ENCODE results near the gene DDX27.

The DDX27 gene

GRCh38 chr20:49281059-49281912 lies 62.1 kb downstream of the DDX27 start:
- DNase-seq (ENCODE audit: low spot score): no peak
- Mint-ChIP-seq H3K27ac (peak overlapping the region; percentile 61), H3K36me3 (ENCODE audit: low read depth) (peaks cover 90% of the 10 kb centered on the region), H3K4me3 (peak overlapping the region; percentile 99), H3K4me1 (ENCODE audit: low read depth) (peaks cover 58% of the 10 kb centered on the region), H3K27me3 (ENCODE audit: low read depth) (no peaks in the 10 kb centered on the region), H3K9me3 (peaks cover 60% of the 10 kb centered on the region)

DNA sequence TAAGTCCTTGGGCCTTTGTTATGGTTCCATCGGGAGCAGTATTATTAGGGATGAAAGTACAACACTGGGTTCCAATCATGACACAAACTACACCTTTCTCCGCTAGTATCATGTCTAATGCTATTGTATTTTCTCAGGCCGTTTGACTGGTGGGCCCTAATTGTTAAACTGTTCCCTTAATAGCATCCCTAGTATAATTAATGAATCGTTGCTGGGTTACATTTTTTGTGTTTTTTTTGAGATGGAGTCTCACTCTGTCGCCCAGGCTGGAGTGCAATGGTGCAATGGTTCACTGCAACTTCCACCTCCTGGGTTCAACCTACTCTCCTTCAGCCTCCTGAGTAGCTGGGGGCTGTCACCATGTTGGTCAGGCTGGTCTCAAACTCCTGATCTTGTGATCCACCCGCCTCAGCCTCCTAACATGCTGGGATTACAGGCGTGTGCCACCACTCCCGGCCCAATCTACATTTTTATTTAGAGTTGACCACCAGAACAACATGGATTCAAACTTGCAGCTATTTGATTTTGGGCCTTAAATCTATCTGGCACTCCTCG lies 62.8 kb downstream of the DDX27 start:
- Mint-ChIP-seq H3K4me3 (peak overlapping the region; percentile 99), H3K9me3 (peaks cover 67% of the 10 kb centered on the region), H3K4me1 (ENCODE audit: low read depth) (peaks cover 59% of the 10 kb centered on the region), H3K27ac (peak overlapping the region; percentile 61), H3K27me3 (ENCODE audit: low read depth) (no peaks in the 10 kb centered on the region), H3K36me3 (ENCODE audit: low read depth) (peaks cover 90% of the 10 kb centered on the region)
- no peak for DNase-seq (ENCODE audit: low spot score)

DNA sequence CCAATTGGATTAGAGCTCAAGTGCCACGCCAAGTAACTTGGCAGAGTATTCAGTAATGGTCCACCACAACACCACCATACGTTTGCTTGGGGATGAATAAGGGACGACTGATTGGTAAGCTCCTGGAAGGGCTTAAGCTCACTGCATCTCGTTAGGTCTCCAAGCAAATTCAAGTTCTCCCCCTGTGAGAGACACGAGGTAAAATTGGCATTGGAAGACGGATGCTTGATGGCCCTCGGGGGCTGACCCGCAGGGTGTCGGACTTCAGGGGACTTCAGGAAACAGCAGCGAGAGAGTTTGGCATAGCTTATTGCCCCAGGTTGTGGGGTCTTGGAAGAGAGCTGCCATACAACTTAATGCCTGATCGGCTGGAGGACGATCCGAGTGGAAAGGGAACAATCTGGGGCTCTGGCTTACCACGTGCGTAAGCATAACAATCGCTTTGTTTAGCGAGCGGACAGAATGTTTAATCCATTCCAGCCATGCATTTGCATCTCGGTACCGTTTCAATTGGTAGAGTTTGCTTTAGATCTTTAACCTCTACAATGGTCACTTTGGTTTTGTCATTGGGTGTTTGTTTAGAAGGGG lies 63.5 kb downstream of the DDX27 start:
- peaks cover 74% of the 10 kb centered on the region for H3K9me3 Mint-ChIP-seq
- peak overlapping the region; percentile 99 for H3K4me3 Mint-ChIP-seq
- peaks cover 94% of the 10 kb centered on the region for H3K36me3 Mint-ChIP-seq (ENCODE audit: low read depth)
- H3K27me3 Mint-ChIP-seq (ENCODE audit: low read depth): no peaks in the 10 kb centered on the region
- DNase-seq (ENCODE audit: low spot score): no peak
- peak overlapping the region; percentile 64 for H3K27ac Mint-ChIP-seq
- peaks cover 61% of the 10 kb centered on the region for H3K4me1 Mint-ChIP-seq (ENCODE audit: low read depth)

- no peak for DNase-seq (ENCODE audit: low spot score)
- peaks cover 64% of the 10 kb centered on the region for H3K4me1 Mint-ChIP-seq (ENCODE audit: low read depth)
- H3K9me3 Mint-ChIP-seq: peaks cover 75% of the 10 kb centered on the region
- peak overlapping the region; percentile 64 for H3K27ac Mint-ChIP-seq
- no peaks in the 10 kb centered on the region for H3K27me3 Mint-ChIP-seq (ENCODE audit: low read depth)
- H3K4me3 Mint-ChIP-seq: peak overlapping the region; percentile 99
- H3K36me3 Mint-ChIP-seq (ENCODE audit: low read depth): peaks cover 100% of the 10 kb centered on the region
Observed at GRCh38 chr20:49283176-49283702, 64.0 kb downstream of the DDX27 start.

DNA sequence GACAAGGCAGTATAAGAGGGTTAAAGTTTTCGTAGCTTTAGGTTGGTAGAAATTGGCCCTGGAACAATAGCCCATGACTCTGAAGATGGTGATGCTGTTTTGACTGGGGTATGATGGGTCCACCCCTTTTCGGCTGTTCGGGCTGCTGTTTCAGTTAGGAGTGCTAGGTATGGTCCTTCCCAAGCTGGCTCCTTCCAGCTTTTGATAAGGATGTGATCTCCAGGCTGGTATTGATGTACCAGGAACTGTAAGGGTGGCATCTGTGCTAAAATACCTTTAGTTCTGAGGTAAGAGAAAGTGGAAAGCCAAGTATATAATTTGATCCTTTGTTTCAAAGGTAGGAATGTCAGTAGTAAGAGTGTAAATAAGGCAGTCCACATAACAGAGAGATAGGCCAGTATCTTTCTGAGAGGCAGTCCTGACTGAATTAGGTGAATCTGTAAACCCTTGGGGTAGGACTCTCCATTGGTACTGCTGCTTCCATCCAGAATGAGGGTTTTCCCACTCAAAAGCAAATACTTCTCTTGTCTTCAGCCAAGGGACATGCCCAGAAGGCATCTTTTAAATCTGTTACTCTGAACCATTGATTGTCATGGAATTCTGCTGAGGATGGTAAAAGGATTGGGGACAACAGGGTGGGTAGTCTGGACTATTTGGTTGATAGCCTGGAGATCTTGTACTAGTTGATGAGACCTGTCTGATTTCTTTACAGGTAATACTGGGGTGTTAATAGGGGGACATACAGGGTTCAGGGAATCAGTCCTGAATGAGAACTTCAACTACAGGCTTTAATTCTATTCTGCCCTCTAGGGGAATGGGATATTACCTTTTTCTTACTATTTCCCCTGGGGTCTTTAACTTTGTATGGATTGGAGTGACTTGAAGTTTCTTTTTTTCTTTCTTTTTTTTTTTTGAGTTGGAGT lies 64.7 kb downstream of the DDX27 start:
- Mint-ChIP-seq H3K4me1 (ENCODE audit: low read depth) (peaks cover 64% of the 10 kb centered on the region), H3K9me3 (peaks cover 75% of the 10 kb centered on the region), H3K27me3 (ENCODE audit: low read depth) (no peaks in the 10 kb centered on the region), H3K27ac (peak overlapping the region; percentile 64), H3K36me3 (ENCODE audit: low read depth) (peaks cover 100% of the 10 kb centered on the region), H3K4me3 (peak overlapping the region; percentile 99)
- DNase-seq (ENCODE audit: low spot score): no peak

DNA sequence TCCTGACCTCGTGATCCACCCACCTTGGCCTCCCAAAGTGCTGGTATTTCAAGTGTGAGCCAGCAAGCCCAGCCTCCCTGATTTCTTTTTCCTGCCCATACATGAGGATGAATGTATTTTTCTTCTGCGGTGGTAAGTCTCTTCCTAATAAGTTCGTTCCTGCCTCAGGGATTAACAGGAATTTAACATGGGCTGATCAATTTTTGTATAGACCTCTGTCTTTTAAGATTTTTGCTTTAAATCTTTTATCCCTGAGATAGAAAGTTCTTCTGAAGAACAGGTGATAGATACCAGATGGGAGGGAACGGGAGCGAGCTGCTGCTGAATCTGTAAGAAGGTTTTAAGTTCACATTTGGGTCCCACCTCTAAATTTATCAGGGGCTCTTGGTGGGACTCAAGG lies 65.6 kb downstream of the DDX27 start:
- Mint-ChIP-seq H3K9me3 (peaks cover 75% of the 10 kb centered on the region), H3K4me3 (peak overlapping the region; percentile 41), H3K27ac (no peak overlapping the region)

DNA sequence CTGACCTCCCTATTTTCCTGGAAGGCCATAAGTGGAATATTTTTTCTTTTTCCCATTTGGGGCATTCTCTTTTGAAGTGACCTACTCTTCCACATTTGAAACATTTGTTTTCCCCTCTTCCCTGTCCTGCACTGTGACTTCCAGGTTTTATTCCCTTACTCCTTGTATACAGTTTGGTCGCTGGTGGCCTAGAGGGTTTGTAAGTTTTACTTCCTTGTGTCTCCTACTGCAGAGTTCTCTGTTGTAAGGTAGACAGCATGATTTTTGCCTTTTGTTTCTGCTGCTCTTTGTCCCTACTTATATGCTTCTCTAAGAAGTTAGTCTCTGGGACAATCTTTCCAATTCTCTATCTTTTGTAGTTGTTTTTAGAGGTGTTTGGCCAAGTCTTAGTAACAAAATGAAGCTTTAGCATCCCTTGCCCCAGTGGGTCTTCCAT lies 66.0 kb downstream of the DDX27 start:
- Mint-ChIP-seq H3K9me3 (peaks cover 71% of the 10 kb centered on the region), H3K4me3 (peak overlapping the region; percentile 41)

More for the DNA sequence above, 65.6 kb downstream of the DDX27 start:
- DNase-seq (ENCODE audit: low spot score): no peak
- Mint-ChIP-seq H3K4me1 (ENCODE audit: low read depth) (peaks cover 64% of the 10 kb centered on the region), H3K27me3 (ENCODE audit: low read depth) (no peaks in the 10 kb centered on the region), H3K36me3 (ENCODE audit: low read depth) (peaks cover 99% of the 10 kb centered on the region)

DNA sequence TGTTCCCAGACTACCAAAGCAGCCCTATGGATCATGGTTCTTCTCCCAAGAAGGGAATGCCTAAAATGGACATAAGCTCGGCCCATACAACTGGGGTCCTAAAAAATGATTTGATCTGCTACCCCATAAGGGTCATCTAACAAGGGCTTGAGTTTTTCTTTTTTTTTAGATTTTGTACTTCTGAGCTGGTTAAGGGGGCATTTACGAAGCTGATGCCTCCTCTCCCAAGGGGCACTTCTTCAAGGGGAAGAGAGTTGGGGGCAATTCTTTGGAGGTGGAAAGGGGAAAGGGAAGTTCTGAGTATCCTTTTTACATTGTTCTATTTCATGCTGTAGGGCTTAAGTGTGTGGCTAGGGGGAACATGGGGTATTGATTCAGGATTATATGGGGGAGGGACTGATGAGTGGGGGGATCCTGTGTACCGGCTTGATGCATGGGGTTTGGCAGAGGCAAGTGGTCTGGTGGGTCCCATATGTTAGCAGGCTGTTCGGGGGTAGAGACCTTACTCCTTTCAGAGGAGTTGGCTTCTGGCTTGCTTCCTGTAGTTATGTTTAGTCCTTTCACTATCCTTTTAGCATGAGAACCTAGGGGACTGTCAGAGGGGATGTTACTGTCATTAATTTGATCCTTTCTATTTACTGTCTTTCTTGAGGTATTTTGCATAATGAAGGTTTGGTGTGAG lies 66.7 kb downstream of the DDX27 start:
- Mint-ChIP-seq H3K27me3 (ENCODE audit: low read depth) (no peaks in the 10 kb centered on the region), H3K27ac (no peak overlapping the region), H3K36me3 (ENCODE audit: low read depth) (peaks cover 99% of the 10 kb centered on the region), H3K4me1 (ENCODE audit: low read depth) (peaks cover 54% of the 10 kb centered on the region), H3K4me3 (peak overlapping the region; percentile 41), H3K9me3 (peaks cover 64% of the 10 kb centered on the region)
- no peak for DNase-seq (ENCODE audit: low spot score)

More for the DNA sequence above, 66.0 kb downstream of the DDX27 start:
- H3K27me3 Mint-ChIP-seq (ENCODE audit: low read depth): no peaks in the 10 kb centered on the region
- H3K4me1 Mint-ChIP-seq (ENCODE audit: low read depth): peaks cover 60% of the 10 kb centered on the region
- no peak for DNase-seq (ENCODE audit: low spot score)
- H3K27ac Mint-ChIP-seq: peak overlapping the region; percentile 43
- H3K36me3 Mint-ChIP-seq (ENCODE audit: low read depth): peaks cover 99% of the 10 kb centered on the region

DNA sequence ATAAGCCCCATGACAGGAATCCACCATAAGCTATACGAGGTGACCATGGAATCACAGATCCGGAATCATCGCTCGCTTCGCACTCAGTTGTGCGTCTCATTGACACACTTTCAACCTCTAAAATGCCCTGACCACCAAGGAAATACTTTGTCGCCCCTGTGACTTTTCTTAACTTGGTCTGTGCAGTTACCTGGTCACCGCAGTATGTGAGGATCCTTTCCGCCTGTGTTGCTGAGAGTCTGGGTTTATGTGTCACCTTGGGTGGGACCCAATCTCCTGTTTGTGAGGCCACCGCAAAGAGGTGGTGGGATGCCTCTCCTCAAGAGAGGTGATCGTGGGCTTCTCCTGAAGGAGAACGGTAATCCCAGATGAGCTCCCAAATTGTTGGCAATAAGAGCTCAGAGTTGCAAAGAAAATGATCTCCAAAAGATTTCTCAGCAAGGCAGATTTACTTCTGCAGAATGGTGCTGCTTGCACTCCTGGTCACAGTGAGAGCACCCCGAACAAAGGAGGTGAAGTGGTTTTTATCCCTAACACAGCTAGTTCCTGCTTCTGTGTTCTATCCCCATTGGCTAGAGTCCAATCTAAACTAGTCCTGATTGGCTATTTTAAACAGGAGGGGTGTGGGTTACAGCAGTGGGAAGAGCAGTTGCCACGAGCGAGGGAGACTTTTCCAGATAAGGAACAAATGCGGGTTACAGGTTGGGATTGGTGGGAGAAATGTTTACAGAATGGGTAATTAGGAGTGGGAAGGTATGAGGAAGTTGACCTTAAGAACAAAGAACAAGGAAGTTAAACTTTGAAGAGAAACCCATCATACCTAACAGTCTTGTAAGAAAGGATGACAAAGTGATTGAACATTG lies 67.7 kb downstream of the DDX27 start:
- peaks cover 47% of the 10 kb centered on the region for H3K4me1 Mint-ChIP-seq (ENCODE audit: low read depth)
- no peak for DNase-seq (ENCODE audit: low spot score)
- no peaks in the 10 kb centered on the region for H3K27me3 Mint-ChIP-seq (ENCODE audit: low read depth)
- peak overlapping the region; percentile 60 for H3K27ac Mint-ChIP-seq
- peaks cover 54% of the 10 kb centered on the region for H3K9me3 Mint-ChIP-seq
- H3K36me3 Mint-ChIP-seq (ENCODE audit: low read depth): peaks cover 97% of the 10 kb centered on the region
- H3K4me3 Mint-ChIP-seq: peak overlapping the region; percentile 6

DNA sequence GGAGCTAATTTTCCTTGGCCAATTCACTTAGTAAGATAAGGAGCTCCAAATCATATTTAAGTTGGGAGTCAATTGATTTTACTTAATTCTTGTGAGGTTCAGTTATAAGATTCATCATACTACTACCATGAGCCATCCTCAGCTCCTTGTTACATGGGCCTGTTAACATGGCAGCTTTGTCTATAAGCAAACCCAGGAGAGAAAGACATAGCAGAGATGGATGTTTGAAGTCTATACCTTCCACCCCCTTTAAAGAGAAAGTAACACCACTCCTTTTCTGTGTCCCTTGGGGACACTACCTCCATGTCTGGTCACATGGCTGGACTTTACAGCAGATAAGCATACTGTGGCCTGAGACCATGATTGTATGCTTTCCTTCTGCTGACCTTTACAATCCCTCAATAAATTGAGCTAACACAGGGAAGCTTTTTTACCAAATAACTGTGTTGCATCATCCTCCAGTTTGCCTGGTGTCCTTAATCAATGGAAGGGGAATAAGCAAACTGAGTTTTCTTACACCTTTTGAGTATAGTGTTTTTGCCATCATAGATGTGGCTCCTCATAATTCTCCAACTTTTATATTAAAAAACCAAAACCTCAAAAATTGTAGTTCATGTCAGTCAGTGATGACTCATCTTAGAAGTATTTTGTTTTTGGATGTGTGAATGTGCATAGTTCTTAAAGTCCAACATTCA lies 68.5 kb downstream of the DDX27 start:
- Mint-ChIP-seq H3K27ac (no peak overlapping the region), H3K4me1 (ENCODE audit: low read depth) (peaks cover 39% of the 10 kb centered on the region), H3K9me3 (peaks cover 47% of the 10 kb centered on the region), H3K27me3 (ENCODE audit: low read depth) (no peaks in the 10 kb centered on the region), H3K36me3 (ENCODE audit: low read depth) (peaks cover 95% of the 10 kb centered on the region), H3K4me3 (peak overlapping the region; percentile 6)
- no peak for DNase-seq (ENCODE audit: low spot score)

DNA sequence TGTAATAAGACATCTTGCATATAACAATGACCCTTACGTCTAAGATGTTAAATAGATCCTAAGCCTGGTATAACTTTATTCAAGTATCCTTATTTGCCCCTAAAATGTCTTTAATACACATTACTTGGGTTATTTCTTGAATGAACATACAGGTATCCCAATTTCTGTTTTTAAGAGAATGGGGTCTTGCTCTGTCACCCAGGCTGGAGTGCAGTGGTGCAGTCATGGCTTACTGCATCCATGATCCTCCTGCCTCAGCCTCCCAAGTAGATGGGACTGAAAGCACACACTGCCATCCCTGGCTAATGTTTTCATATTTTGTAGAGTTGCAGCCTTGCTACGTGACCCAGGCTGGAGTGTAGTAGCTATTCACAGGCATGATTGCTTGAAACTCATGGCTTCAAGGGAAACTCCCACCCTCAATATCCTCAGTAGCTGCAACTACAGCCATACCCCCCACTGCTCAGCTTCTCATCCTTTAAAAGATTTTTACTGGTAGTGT lies 69.1 kb downstream of the DDX27 start:
- no peak for DNase-seq (ENCODE audit: low spot score)
- Mint-ChIP-seq H3K4me3 (no peak overlapping the region), H3K27me3 (ENCODE audit: low read depth) (no peaks in the 10 kb centered on the region), H3K27ac (no peak overlapping the region), H3K4me1 (ENCODE audit: low read depth) (peaks cover 34% of the 10 kb centered on the region), H3K9me3 (peaks cover 42% of the 10 kb centered on the region), H3K36me3 (ENCODE audit: low read depth) (peaks cover 95% of the 10 kb centered on the region)
